Mucosa of descending colon (tissue), 3 donors: ENCODE results near the gene VTN. TPM values are rescaled to one million over a fixed set of nuclear protein-coding genes. Genes with fewer than 3 reads are reported as not detected.

Source experiments
- ATAC-seq: fragments of 200-7000 bp; cut with Tn5 transposase; one replicate; pipeline ENCODE4 v1.9.1; 2020; ENCODE audit warnings: mild to moderate bottlenecking, moderate library complexity
- DNase-seq, 3 donors: peaks; one replicate each; pipeline ENCODE4 v3.0.0-alpha.2; 2020
- H3K36me3 ChIP-seq: fragments of 200-600 bp; one replicate; pipeline ENCODE4 v1.8.0; 2021; ENCODE audit warnings: low read depth, mild to moderate bottlenecking
- H3K4me1 ChIP-seq: fragments of 200-600 bp; one replicate; pipeline ENCODE4 v1.8.0; 2021; ENCODE audit warnings: low read depth, mild to moderate bottlenecking
- H3K4me3 ChIP-seq: fragments of 200-600 bp; one replicate; pipeline ENCODE4 v1.8.0; 2021; ENCODE audit warnings: mild to moderate bottlenecking
- H3K9me3 ChIP-seq: fragments of 200-600 bp; one replicate; pipeline ENCODE4 v1.8.0; 2021; ENCODE audit warnings: mild to moderate bottlenecking
- CTCF ChIP-seq: fragments of 200-600 bp; IDR thresholded peaks from one replicate; pipeline ENCODE4 v1.8.0; 2022; ENCODE audit warnings: antibody characterized with exemption, mild to moderate bottlenecking
- intact Hi-C, 2 donors: fragments of 100-400 bp; cut with DNase I in 1 of 2; cut with micrococcal nuclease in 1 of 2; formaldehyde crosslinking; loops; one replicate each; pipeline versions ENCODE4 v1.11.0 to v1.11.1; 2022; cut with DNase I, micrococcal nuclease
- microRNA-seq: library from miRNA; unstranded; fragments of <30 nt; microRNA quantifications from one replicate; pipeline ENCODE4, GENCODE V29; 2019
- total RNA-seq, 3 donors: library from RNA; stranded (reverse); fragmentation: NEBNext Ultra II Directional in 2 of 3; extraction: Animal tissue kit (Norgen Biotek cat#: 25700) in 2 of 3; gene quantifications; one replicate each; pipeline versions ENCODE4 v1.2.1 to v1.2.4, GENCODE V29; 2021 to 2023
- donor health status: DM: no; HTN: no; CAD: no; lungs with moderate emphysema.
- donor health status: DM: no; HTN: no; CAD: no.
- donor health status: DM: no; HTN: yes; CAD: no.

Gene VTN
- total RNA-seq, 3 donors from 2014 or later: 0.23 to 0.39 (median 0.35) TPM

- TF ChIP-seq CTCF: no peak
- Histone ChIP-seq H3K36me3 (no peaks in the 10 kb centered on the region), H3K4me1 (peaks cover 14% of the 10 kb centered on the region), H3K4me3 (no peak overlapping the region), H3K9me3 (no peaks in the 10 kb centered on the region)
- no peak for DNase-seq
- intact Hi-C loops: no loop called here
- no peak for ATAC-seq
Measured at GRCh38 chr17:28320215-28321061, 49.7 kb downstream of the VTN start.

- TF ChIP-seq CTCF: no peak
- intact Hi-C loops: no loop called here
- Histone ChIP-seq H3K4me3 (peak overlapping the region; percentile 23), H3K36me3 (no peaks in the 10 kb centered on the region), H3K4me1 (peaks cover 14% of the 10 kb centered on the region), H3K9me3 (no peaks in the 10 kb centered on the region)
- DNase-seq (no peak), ATAC-seq (peak; percentile 3)
Measured at GRCh38 chr17:28319598-28319935, 50.5 kb downstream of the VTN start.

- Histone ChIP-seq H3K9me3 (no peaks in the 10 kb centered on the region), H3K4me3 (peak within 1 kb of the TSS; percentile 23), H3K4me1 (peaks cover 14% of the 10 kb centered on the region), H3K36me3 (no peaks in the 10 kb centered on the region)
- DNase-seq (peak; percentile 96 to 97 (median 97)), ATAC-seq (peak; percentile 99)
- intact Hi-C loops: no loop called here
- no peak for TF ChIP-seq CTCF
Measured at GRCh38 chr17:28318759-28319597, 51.1 kb downstream of the VTN start, which contains the start of gene TMEM97. TMEM97 (plus strand) TSS chr17:28319200; CDS start chr17:28319240, 40 bp downstream.

- no peaks in the 10 kb centered on the region for H3K36me3 ChIP-seq
- no peak for TF ChIP-seq CTCF
- H3K9me3 ChIP-seq: no peaks in the 10 kb centered on the region
- intact Hi-C loops: no loop called here
- H3K4me1 ChIP-seq: peaks cover 14% of the 10 kb centered on the region
- DNase-seq (peak in 1 of 3 donors; percentile 48), ATAC-seq (no peak)
- no peak overlapping the region for H3K4me3 ChIP-seq
Measured at GRCh38 chr17:28317966-28318758, 51.9 kb downstream of the VTN start.

Small RNA genes lying within 50 kb of the gene (microRNA-seq; reads per million reads assigned to microRNA genes)
- gene MIR4723: not detected

Other genes with a start within 250 kb of the VTN start
- 10 to 100 TPM; 14.3 to 25.1 (median 18.1) TPM for gene TMEM97, start 51.1 kb downstream of the VTN start, total RNA-seq
- gene IFT20, start 34.8 kb downstream of the VTN start, total RNA-seq: 10 to 100 TPM; 23.6 to 44.1 (median 28.0) TPM
- 10 to 100 TPM; 36.8 to 38.4 (median 36.8) TPM for gene TNFAIP1, start 34.5 kb downstream of the VTN start, total RNA-seq
- 10 to 100 TPM; 71.7 to 82.4 (median 81.3) TPM for gene POLDIP2, start 12.8 kb downstream of the VTN start, total RNA-seq
- not detected for gene SEBOX, start 5.1 kb downstream of the VTN start, total RNA-seq
- gene SARM1, start 1.4 kb upstream of the VTN start, total RNA-seq: 10 to 100 TPM; 12.8 to 16.4 (median 15.0) TPM
- 1 to 10 TPM; 4.2 to 10.0 (median 8.6) TPM for gene SLC46A1, start 35.9 kb upstream of the VTN start, total RNA-seq
- gene SLC13A2, start 103.3 kb upstream of the VTN start, total RNA-seq: 10 to 100 TPM; 14.9 to 87.0 (median 17.1) TPM
- under 1 TPM in 2 of 3 donors, not detected in 1; 0.46 to 0.69 TPM for gene FOXN1, start 136.0 kb upstream of the VTN start, total RNA-seq
- gene UNC119, start 182.3 kb upstream of the VTN start, total RNA-seq: 10 to 100 TPM; 20.5 to 32.3 (median 23.2) TPM
- 100 to 1,000 TPM in 1 of 3 donors, 10 to 100 TPM in 2; 52.2 to 100 (median 88.5) TPM for gene PIGS, start 201.2 kb upstream of the VTN start, total RNA-seq
- gene ALDOC, start 206.6 kb upstream of the VTN start, total RNA-seq: 10 to 100 TPM; 15.3 to 25.4 (median 19.7) TPM
- 10 to 100 TPM in 2 of 3 donors, 1 to 10 TPM in 1; 7.2 to 30.3 (median 15.1) TPM for gene SPAG5, start 228.7 kb upstream of the VTN start, total RNA-seq
- gene RSKR, start 243.9 kb upstream of the VTN start, total RNA-seq: 10 to 100 TPM; 10.0 to 15.1 (median 11.1) TPM